Hepatocyte (in vitro differentiated cells): ENCODE results near the gene MEN1.

ENCODE experiments used
- CTCF ChIP-seq: fragments of 200-600 bp; sonication (generic); IDR thresholded peaks from 2 replicates; pipeline ENCODE4 v1.5.1; 2016; ENCODE audit warnings: antibody characterized with exemption, mild to moderate bottlenecking; ENCODE audit not compliant: poor library complexity
- EZH2 ChIP-seq: fragments of 200-600 bp; sonication (generic); IDR thresholded peaks from 2 replicates; pipeline ENCODE4 v1.6.1; 2016; ENCODE audit warnings: antibody characterized with exemption, mild to moderate bottlenecking, borderline replicate concordance
- EZH2phosphoT487 ChIP-seq: fragments of 200-600 bp; sonication (generic); IDR thresholded peaks from one replicate; pipeline ENCODE4 v1.6.1; 2018; ENCODE audit warnings: antibody characterized with exemption, mild to moderate bottlenecking, low read depth, moderate library complexity; ENCODE audit not compliant: unreplicated experiment, severe bottlenecking

- TF ChIP-seq CTCF (no peak), EZH2phosphoT487 (no peak), EZH2 (no peak)
Observed at GRCh38 chr11:64799256-64799622, 11.1 kb downstream of the MEN1 start.
